Prostate gland (tissue), 2 donors: ENCODE results near the gene DFFB.

Experiments
- CTCF ChIP-seq, 4 experiments: fragments of 200-600 bp in 2 of 4; fragments of 450-650 bp in 2 of 4; sonication (generic) in 2 of 4; IDR thresholded peaks; 1 replicate in 3 of 4; 2 replicates in 1 of 4; pipeline ENCODE4 v1.5.1; 2016 to 2019; ENCODE audit warnings: antibody characterized with exemption in 4 of 4, mild to moderate bottlenecking in 2 of 4, moderate library complexity in 2 of 4
- POLR2A ChIP-seq: fragments of 450-650 bp; IDR thresholded peaks from one replicate; pipeline ENCODE4 v1.6.1; 2016; ENCODE audit warnings: antibody characterized with exemption, mild to moderate bottlenecking

- no peak for TF ChIP-seq CTCF (IDR thresholded peaks at IDR 0.05)
- no peak for TF ChIP-seq POLR2A
Measured at GRCh38 chr1:3886106-3886670, 28.9 kb downstream of the DFFB start.
